ENCODE results near the gene PRKCB. TPM values are rescaled to one million over a fixed set of nuclear protein-coding genes. Genes with fewer than 3 reads are reported as not detected.

PRKCB gene
- total and polyA plus RNA-seq, 8 donors, result 13.5 to 74.3 (median 57.0) TPM

DNA sequence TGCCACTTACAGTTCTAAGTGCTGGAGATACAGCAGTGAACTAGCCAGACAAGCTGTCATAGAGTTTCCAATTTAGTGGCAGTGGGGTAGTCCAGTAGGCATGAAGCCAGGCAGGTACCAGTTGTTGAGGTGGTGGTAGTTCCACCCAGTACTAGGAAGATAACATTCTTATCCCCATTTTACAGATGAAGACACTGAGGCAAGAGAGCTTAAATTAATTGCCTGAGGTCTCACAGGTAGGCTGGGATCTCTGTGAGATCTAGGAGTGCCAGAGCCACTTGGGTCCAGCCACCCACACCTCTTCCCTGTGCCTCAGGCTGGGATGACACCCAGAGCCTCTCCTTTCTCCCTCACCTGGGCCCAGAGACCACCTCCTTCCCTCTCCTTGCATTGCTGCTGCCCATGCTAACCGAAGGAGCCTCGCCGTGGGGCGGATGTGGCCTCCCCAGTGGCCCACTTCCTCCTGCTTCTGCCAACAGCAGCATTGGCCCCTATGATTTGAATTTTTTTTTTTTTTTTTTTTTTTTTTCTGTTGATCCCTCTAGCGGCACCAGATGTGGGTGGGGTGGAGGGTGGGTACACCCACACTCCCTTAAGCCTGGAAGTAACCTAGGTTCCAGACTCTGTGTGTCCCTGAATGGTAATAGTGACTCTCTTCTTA is 114.0 kb downstream of the PRKCB start:
- intact Hi-C loops (cut with DNase I), result no loop called here
- ATAC-seq (peak; percentile 13), DNase-seq (peak in 2 of 4 donors; percentile 55 to 85)
- Histone ChIP-seq H3K4me1 (peaks cover 0 to 44% of the 10 kb centered on the region in 2 donors), H3K4me3 (no peak overlapping the region), H3K27me3 (no peaks in the 10 kb centered on the region), H3K9me3 (no peaks in the 10 kb centered on the region), H3K27ac (peak overlapping the region in 1 of 2 donors; percentile 18), H3K36me3 (no peaks in the 10 kb centered on the region)
- no peak for TF ChIP-seq CTCF (IDR thresholded peaks at IDR 0.05)

DNA sequence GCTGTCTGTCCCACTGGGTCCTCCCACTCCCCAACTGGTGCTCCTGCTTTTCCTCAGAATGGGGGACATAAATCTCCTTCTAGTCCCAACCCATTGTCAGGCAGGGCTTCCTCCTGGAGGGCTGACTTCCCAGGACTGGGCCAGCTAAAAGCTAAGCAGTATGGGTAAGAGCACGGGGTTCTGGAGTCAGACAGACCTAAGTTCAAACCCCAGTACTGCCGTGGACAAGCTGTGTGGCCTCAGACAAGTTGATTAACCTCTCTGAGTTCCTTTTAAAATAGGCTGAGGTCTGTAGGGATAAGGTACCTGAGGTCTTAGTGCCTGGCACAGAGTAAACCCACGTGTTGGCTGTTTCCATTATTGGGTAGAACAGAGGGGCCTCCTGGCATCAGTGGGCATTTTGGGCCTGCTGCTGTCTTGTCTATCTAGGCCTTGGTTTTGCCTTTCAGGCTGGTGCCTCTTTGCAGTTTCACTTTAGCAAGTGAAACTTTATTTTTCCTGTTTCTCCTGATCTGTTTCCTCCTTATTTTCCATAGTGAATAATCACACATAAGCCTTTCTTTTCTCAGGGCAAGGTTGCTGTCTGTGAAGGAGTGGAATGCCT is 114.6 kb downstream of the PRKCB start:
- no peak for TF ChIP-seq CTCF (IDR thresholded peaks at IDR 0.05)
- H3K27me3 ChIP-seq, result no peaks in the 10 kb centered on the region
- no peaks in the 10 kb centered on the region for H3K9me3 ChIP-seq
- no peak overlapping the region for H3K4me3 ChIP-seq
- H3K27ac ChIP-seq, result peak overlapping the region in 1 of 2 donors; percentile 45
- DNase-seq (no peak), ATAC-seq (no peak)
- intact Hi-C loops (cut with DNase I), result no loop called here
- no peaks in the 10 kb centered on the region for H3K36me3 ChIP-seq
- peaks cover 0 to 44% of the 10 kb centered on the region in 2 donors for H3K4me1 ChIP-seq

GRCh38 chr16:23950898-23951297 is 115.1 kb downstream of the PRKCB start:
- Histone ChIP-seq H3K9me3 (no peaks in the 10 kb centered on the region), H3K27me3 (no peaks in the 10 kb centered on the region), H3K27ac (peak overlapping the region in 1 of 2 donors; percentile 45), H3K36me3 (no peaks in the 10 kb centered on the region), H3K4me1 (peaks cover 0 to 44% of the 10 kb centered on the region in 2 donors), H3K4me3 (no peak overlapping the region)
- DNase-seq, result no peak
- intact Hi-C loops (cut with DNase I), result no loop called here
- TF ChIP-seq CTCF (IDR thresholded peaks at IDR 0.05), result no peak
- ATAC-seq, result no peak

DNA sequence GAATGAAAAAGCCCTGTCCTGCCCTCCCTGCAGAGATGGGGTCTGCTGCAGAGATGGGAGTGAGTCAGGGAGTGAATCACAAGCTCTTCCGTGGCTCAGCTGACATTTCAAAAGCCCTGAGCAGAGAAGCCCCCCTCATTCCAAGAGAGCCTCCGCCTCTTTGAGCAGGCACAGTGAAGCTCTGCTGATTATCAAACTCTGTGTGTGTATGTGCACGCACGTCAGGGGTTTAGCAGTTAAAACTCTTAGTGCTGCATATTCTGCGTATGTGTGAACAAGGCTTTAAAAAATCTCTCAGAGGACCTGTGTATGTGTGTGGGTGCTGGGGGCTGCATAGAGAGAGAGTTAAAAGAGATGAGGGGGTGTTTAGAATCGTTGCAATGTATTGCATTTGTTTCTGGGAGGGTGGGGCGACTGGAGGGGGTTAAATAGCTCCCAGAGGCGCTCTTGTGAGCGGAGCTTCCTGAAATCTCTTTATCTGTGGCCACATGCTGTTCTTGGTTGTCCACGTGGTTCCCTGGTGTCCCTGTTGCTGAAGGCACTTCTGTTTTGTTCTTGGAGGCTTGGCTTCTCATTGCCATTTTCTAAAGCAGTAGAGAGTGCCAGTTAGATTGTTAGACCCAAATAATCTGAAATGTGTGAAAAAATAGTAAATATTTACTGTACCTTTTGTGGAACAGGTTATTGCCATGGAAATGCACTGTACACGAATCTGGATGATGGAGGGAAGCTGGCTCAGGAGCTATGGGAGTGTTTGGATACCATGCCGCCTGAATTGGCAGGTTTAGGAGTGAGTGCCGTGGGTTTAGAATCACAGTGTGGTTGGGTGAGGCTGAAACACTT is 116.6 kb downstream of the PRKCB start:
- H3K36me3 ChIP-seq, result no peaks in the 10 kb centered on the region
- intact Hi-C loops (cut with DNase I), result no loop called here
- H3K27ac ChIP-seq, result no peak overlapping the region
- DNase-seq (peak in 1 of 4 donors; percentile 52), ATAC-seq (peak; percentile 70)
- peaks cover 0 to 44% of the 10 kb centered on the region in 2 donors for H3K4me1 ChIP-seq
- H3K9me3 ChIP-seq, result no peaks in the 10 kb centered on the region
- no peaks in the 10 kb centered on the region for H3K27me3 ChIP-seq
- no peak for TF ChIP-seq CTCF (IDR thresholded peaks at IDR 0.05)
- no peak overlapping the region for H3K4me3 ChIP-seq

DNA sequence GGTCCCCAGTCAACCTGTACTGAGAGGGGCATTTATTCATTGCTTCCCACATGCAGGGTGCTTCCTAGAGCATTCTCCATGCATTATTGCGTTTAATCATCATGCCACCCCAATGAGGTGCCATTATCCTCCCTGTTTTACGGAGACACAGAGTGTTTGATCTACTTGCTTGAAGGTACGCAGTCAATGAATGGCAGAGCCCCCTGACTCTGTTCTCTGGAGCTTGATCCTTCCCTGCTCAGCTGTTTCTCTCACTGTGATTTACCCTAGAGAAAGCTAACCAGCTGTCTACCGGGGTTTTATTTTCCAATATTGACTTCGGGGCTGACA is 117.2 kb downstream of the PRKCB start:
- DNase-seq, result no peak
- intact Hi-C loops (cut with DNase I), result no loop called here
- no peak for TF ChIP-seq CTCF (IDR thresholded peaks at IDR 0.05)

More for the DNA sequence above, 117.2 kb downstream of the PRKCB start:
- Histone ChIP-seq H3K27me3 (no peaks in the 10 kb centered on the region), H3K4me1 (peaks cover 0 to 44% of the 10 kb centered on the region in 2 donors), H3K36me3 (no peaks in the 10 kb centered on the region), H3K9me3 (no peaks in the 10 kb centered on the region), H3K4me3 (no peak overlapping the region), H3K27ac (no peak overlapping the region)
- ATAC-seq, result no peak
